Uterus (tissue), 4 donors: Measurements from ENCODE around the gene ANKRD26. TPM values are rescaled to one million over a fixed set of nuclear protein-coding genes. Genes with fewer than 3 reads are reported as not detected.

ENCODE experiments used
- DNase-seq, 2 donors: peaks; one replicate each; pipeline ENCODE4 v3.0.0-alpha.2; 2019 to 2020
- H3K27ac ChIP-seq, 2 donors: fragments of 200-600 bp; sonication (generic); 1 replicate in 1 of 2; 2 replicates in 1 of 2; pipeline ENCODE4 v1.5.1; 2016 to 2018
- H3K27me3 ChIP-seq, 2 donors: fragments of 200-600 bp; sonication (generic); one replicate each; pipeline ENCODE4 v1.5.1; 2018 to 2019; ENCODE audit warnings: control low read depth in 1 of 2
- H3K36me3 ChIP-seq, 2 donors: fragments of 200-600 bp; sonication (generic); one replicate each; pipeline ENCODE4 v1.5.1; 2019; ENCODE audit warnings: control low read depth in 1 of 2
- H3K4me1 ChIP-seq, 2 donors: fragments of 200-600 bp; sonication (generic); one replicate each; pipeline ENCODE4 v1.5.1; 2018 to 2019; ENCODE audit warnings: control low read depth in 1 of 2
- H3K4me3 ChIP-seq, 2 donors: fragments of 200-600 bp; sonication (generic); 1 replicate in 1 of 2; 2 replicates in 1 of 2; pipeline ENCODE4 v1.5.1; 2018 to 2019; ENCODE audit warnings: mild to moderate bottlenecking in 1 of 2
- H3K9me3 ChIP-seq, 2 donors: fragments of 200-600 bp; sonication (generic); one replicate each; pipeline ENCODE4 v1.5.1; 2019; ENCODE audit warnings: control low read depth in 1 of 2
- POLR2A ChIP-seq, 2 donors: fragments of 450-650 bp; IDR thresholded peaks; one replicate each; pipeline ENCODE4 v1.6.1; 2016; ENCODE audit warnings: antibody characterized with exemption in 2 of 2, mild to moderate bottlenecking in 1 of 2, moderate library complexity in 1 of 2
- intact Hi-C: fragments of 100-400 bp; cut with DNase I; formaldehyde crosslinking; loops from one replicate; pipeline ENCODE4 v1.15.1; 2023; ENCODE audit warnings: low total_unique reads
- total RNA-seq, 4 donors: library from RNA; depleted of rRNA in 3 of 4; stranded (reverse); fragments of >200 nt in 3 of 4; gene quantifications; one replicate each; pipeline versions ENCODE4 v1.1.0 to v1.2.4, GENCODE V29; 2014 to 2023
- TF ChIP-seq, protein P1 (sequence below), 4 experiments: fragments of 200-600 bp in 2 of 4; fragments of 450-650 bp in 2 of 4; sonication (generic) in 2 of 4; IDR thresholded peaks; one replicate each; pipeline ENCODE4 v1.5.1; 2016 to 2019; ENCODE audit warnings: antibody characterized with exemption in 4 of 4, mild to moderate bottlenecking in 2 of 4, moderate library complexity in 1 of 4
- donor health status: DM: yes; HTN: yes; CAD: no.

ANKRD26 gene
- total RNA-seq, 4 donors from 2014 or later: 1.2 to 26.1 (median 10.4) TPM

DNA sequence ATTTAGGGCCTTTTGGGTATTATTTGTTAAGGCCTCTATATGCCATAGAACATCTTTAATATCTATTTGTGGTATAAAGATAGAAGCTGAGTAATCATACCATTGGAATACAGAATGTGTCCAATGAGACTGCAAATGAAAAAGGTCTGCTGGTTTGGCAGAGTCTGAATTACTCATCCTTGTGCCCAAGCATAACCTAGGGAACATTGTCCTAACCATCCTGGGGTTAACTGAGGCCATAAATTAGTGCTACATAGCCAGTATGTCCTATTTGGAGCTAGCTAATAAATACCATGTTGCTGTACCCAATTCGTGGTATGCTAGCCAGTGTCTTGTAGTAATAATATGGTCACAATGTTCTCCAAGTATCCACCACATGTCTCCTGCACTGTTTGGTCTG lies 117.1 kb downstream of the ANKRD26 start:
- Histone ChIP-seq H3K36me3 (no peaks in the 10 kb centered on the region), H3K4me3 (no peak overlapping the region), H3K9me3 (no peaks in the 10 kb centered on the region), H3K4me1 (no peaks in the 10 kb centered on the region), H3K27ac (no peak overlapping the region), H3K27me3 (no peaks in the 10 kb centered on the region)
- TF ChIP-seq, protein P1, sequence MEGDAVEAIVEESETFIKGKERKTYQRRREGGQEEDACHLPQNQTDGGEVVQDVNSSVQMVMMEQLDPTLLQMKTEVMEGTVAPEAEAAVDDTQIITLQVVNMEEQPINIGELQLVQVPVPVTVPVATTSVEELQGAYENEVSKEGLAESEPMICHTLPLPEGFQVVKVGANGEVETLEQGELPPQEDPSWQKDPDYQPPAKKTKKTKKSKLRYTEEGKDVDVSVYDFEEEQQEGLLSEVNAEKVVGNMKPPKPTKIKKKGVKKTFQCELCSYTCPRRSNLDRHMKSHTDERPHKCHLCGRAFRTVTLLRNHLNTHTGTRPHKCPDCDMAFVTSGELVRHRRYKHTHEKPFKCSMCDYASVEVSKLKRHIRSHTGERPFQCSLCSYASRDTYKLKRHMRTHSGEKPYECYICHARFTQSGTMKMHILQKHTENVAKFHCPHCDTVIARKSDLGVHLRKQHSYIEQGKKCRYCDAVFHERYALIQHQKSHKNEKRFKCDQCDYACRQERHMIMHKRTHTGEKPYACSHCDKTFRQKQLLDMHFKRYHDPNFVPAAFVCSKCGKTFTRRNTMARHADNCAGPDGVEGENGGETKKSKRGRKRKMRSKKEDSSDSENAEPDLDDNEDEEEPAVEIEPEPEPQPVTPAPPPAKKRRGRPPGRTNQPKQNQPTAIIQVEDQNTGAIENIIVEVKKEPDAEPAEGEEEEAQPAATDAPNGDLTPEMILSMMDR (IDR thresholded peaks at IDR 0.05): no peak
- no peak for TF ChIP-seq POLR2A (IDR thresholded peaks at IDR 0.05)
- DNase-seq: no peak
- intact Hi-C loops: no loop called here

GRCh38 chr10:26982058-26982457 lies 118.2 kb downstream of the ANKRD26 start:
- no peak for DNase-seq
- no peaks in the 10 kb centered on the region for H3K36me3 ChIP-seq
- H3K27me3 ChIP-seq: no peaks in the 10 kb centered on the region
- no peak overlapping the region for H3K27ac ChIP-seq
- no peak for TF ChIP-seq POLR2A (IDR thresholded peaks at IDR 0.05)
- TF ChIP-seq, protein P1 (IDR thresholded peaks at IDR 0.05): no peak
- intact Hi-C loops: no loop called here
- no peak overlapping the region for H3K4me3 ChIP-seq
- H3K4me1 ChIP-seq: no peaks in the 10 kb centered on the region
- no peaks in the 10 kb centered on the region for H3K9me3 ChIP-seq

- Histone ChIP-seq H3K4me1 (no peaks in the 10 kb centered on the region), H3K9me3 (no peaks in the 10 kb centered on the region), H3K27ac (no peak overlapping the region), H3K36me3 (no peaks in the 10 kb centered on the region), H3K27me3 (no peaks in the 10 kb centered on the region), H3K4me3 (no peak overlapping the region)
- intact Hi-C loops: no loop called here
- TF ChIP-seq, protein P1 (IDR thresholded peaks at IDR 0.05): no peak
- TF ChIP-seq POLR2A (IDR thresholded peaks at IDR 0.05): no peak
- no peak for DNase-seq
Measured at GRCh38 chr10:26981232-26981824, 119.0 kb downstream of the ANKRD26 start.

GRCh38 chr10:26978519-26978918 lies 121.8 kb downstream of the ANKRD26 start:
- no peak overlapping the region for H3K27ac ChIP-seq
- no peaks in the 10 kb centered on the region for H3K27me3 ChIP-seq
- no peaks in the 10 kb centered on the region for H3K36me3 ChIP-seq
- no peaks in the 10 kb centered on the region for H3K9me3 ChIP-seq
- H3K4me3 ChIP-seq: no peak overlapping the region
- DNase-seq: no peak
- TF ChIP-seq, protein P1 (IDR thresholded peaks at IDR 0.05): no peak
- no peak for TF ChIP-seq POLR2A (IDR thresholded peaks at IDR 0.05)
- H3K4me1 ChIP-seq: no peaks in the 10 kb centered on the region
- intact Hi-C loops: no loop called here

GRCh38 chr10:26977635-26978034 lies 122.7 kb downstream of the ANKRD26 start:
- Histone ChIP-seq H3K4me1 (no peaks in the 10 kb centered on the region), H3K27me3 (no peaks in the 10 kb centered on the region), H3K36me3 (no peaks in the 10 kb centered on the region), H3K27ac (no peak overlapping the region), H3K9me3 (no peaks in the 10 kb centered on the region), H3K4me3 (no peak overlapping the region)
- intact Hi-C loops: no loop called here
- TF ChIP-seq, protein P1 (IDR thresholded peaks at IDR 0.05): no peak
- TF ChIP-seq POLR2A (IDR thresholded peaks at IDR 0.05): no peak
- no peak for DNase-seq
